ENCODE data around the gene GGN. TPM values are rescaled to one million over a fixed set of nuclear protein-coding genes. Genes with fewer than 3 reads are reported as not detected.

GGN gene
- total and polyA plus RNA-seq, 2 experiments from 2014 or later = 0.98 to 1.2 TPM

- Histone ChIP-seq H3K4me3 (no peak overlapping the region), H3K4me1 (ENCODE audit: low read depth) (peaks cover 6% of the 10 kb centered on the region), H3K27ac (no peak overlapping the region), H3K9me3 (ENCODE audit: low read depth) (no peaks in the 10 kb centered on the region), H3K36me3 (no peaks in the 10 kb centered on the region), H3K27me3 (no peaks in the 10 kb centered on the region)
- DNase-seq (ENCODE audit: low read depth in 1 of 2, low spot score in 1 of 2) = peak in 1 of 2 donors; percentile 79
- TF ChIP-seq CTCF (IDR thresholded peaks at IDR 0.05; ENCODE audit: low read depth, low read length) = no peak
These were observed 21.8 kb upstream of the GGN start for GRCh38 chr19:38409631-38410133.

- Histone ChIP-seq H3K36me3 (no peaks in the 10 kb centered on the region), H3K9me3 (ENCODE audit: low read depth) (no peaks in the 10 kb centered on the region), H3K27me3 (no peaks in the 10 kb centered on the region), H3K27ac (no peak overlapping the region), H3K4me3 (no peak overlapping the region), H3K4me1 (ENCODE audit: low read depth) (no peaks in the 10 kb centered on the region)
- DNase-seq (ENCODE audit: low read depth in 1 of 2, low spot score in 1 of 2) = no peak
- no peak for TF ChIP-seq CTCF (IDR thresholded peaks at IDR 0.05; ENCODE audit: low read depth, low read length)
These were observed 17.4 kb upstream of the GGN start for GRCh38 chr19:38405276-38405675.

GRCh38 chr19:38404858-38405257, 17.0 kb upstream of the GGN start:
- no peak for DNase-seq (ENCODE audit: low read depth in 1 of 2, low spot score in 1 of 2)
- no peak for TF ChIP-seq CTCF (IDR thresholded peaks at IDR 0.05; ENCODE audit: low read depth, low read length)
- Histone ChIP-seq H3K4me3 (no peak overlapping the region), H3K36me3 (no peaks in the 10 kb centered on the region), H3K4me1 (ENCODE audit: low read depth) (no peaks in the 10 kb centered on the region), H3K27ac (no peak overlapping the region), H3K27me3 (no peaks in the 10 kb centered on the region), H3K9me3 (ENCODE audit: low read depth) (no peaks in the 10 kb centered on the region)

GRCh38 chr19:38402967-38403674, 15.3 kb upstream of the GGN start, which contains the start of gene FAM98C:
TSS of gene FAM98C (plus strand) at chr19:38403093. CDS start at chr19:38403154, 61 bp downstream.
- DNase-seq (ENCODE audit: low read depth in 1 of 2, low spot score in 1 of 2) = peak; percentile 98
- Histone ChIP-seq H3K4me1 (ENCODE audit: low read depth) (no peaks in the 10 kb centered on the region), H3K4me3 (peak within 1 kb of the TSS; percentile 44), H3K27me3 (no peaks in the 10 kb centered on the region), H3K36me3 (no peaks in the 10 kb centered on the region), H3K9me3 (ENCODE audit: low read depth) (no peaks in the 10 kb centered on the region), H3K27ac (no peak within 1 kb of the TSS)
- TF ChIP-seq CTCF (IDR thresholded peaks at IDR 0.05; ENCODE audit: low read depth, low read length) = peak; percentile 86

- TF ChIP-seq CTCF (IDR thresholded peaks at IDR 0.05; ENCODE audit: low read depth, low read length) = no peak
- H3K27ac ChIP-seq = no peak overlapping the region
- DNase-seq (ENCODE audit: low read depth in 1 of 2, low spot score in 1 of 2) = no peak
- H3K4me1 ChIP-seq (ENCODE audit: low read depth) = no peaks in the 10 kb centered on the region
- no peaks in the 10 kb centered on the region for H3K9me3 ChIP-seq (ENCODE audit: low read depth)
- H3K36me3 ChIP-seq = no peaks in the 10 kb centered on the region
- no peaks in the 10 kb centered on the region for H3K27me3 ChIP-seq
- peak overlapping the region; percentile 11 for H3K4me3 ChIP-seq
These were observed 14.8 kb upstream of the GGN start for GRCh38 chr19:38402623-38402966.
